ENCODE measurements around the gene CCNI2. TPM values are rescaled to one million over a fixed set of nuclear protein-coding genes. Genes with fewer than 3 reads are reported as not detected.
"Not testable (repeated sequence)": the region's sequence is repeated elsewhere in the genome, so short reads cannot be mapped to it uniquely, and the experiment has no call there.

CCNI2 gene
- total and polyA plus RNA-seq, 8 donors, result 0.46 to 56.7 (median 1.6) TPM; not detected in 2

- peaks cover 0 to 4% (median 0%) of the 10 kb centered on the region in 3 donors for H3K27me3 ChIP-seq
- H3K4me3 ChIP-seq, result no peak overlapping the region
- H3K9me3 ChIP-seq, result no peaks in the 10 kb centered on the region
- WGBS, 5 donors, result 58 to 78% (median 70%) methylated on average over 2 of the region's 2 CpGs
- no peaks in the 10 kb centered on the region for H3K36me3 ChIP-seq
- no peaks in the 10 kb centered on the region for H3K4me1 ChIP-seq
- no peak for DNase-seq
- no peak for TF ChIP-seq POLR2A (IDR thresholded peaks at IDR 0.05)
- TF ChIP-seq POLR2AphosphoS5 (IDR thresholded peaks at IDR 0.05), result no peak
- no peak for TF ChIP-seq EP300 (IDR thresholded peaks at IDR 0.05)
- TF ChIP-seq, protein P1, sequence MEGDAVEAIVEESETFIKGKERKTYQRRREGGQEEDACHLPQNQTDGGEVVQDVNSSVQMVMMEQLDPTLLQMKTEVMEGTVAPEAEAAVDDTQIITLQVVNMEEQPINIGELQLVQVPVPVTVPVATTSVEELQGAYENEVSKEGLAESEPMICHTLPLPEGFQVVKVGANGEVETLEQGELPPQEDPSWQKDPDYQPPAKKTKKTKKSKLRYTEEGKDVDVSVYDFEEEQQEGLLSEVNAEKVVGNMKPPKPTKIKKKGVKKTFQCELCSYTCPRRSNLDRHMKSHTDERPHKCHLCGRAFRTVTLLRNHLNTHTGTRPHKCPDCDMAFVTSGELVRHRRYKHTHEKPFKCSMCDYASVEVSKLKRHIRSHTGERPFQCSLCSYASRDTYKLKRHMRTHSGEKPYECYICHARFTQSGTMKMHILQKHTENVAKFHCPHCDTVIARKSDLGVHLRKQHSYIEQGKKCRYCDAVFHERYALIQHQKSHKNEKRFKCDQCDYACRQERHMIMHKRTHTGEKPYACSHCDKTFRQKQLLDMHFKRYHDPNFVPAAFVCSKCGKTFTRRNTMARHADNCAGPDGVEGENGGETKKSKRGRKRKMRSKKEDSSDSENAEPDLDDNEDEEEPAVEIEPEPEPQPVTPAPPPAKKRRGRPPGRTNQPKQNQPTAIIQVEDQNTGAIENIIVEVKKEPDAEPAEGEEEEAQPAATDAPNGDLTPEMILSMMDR (IDR thresholded peaks at IDR 0.05), result no peak
- intact Hi-C loops (cut with DNase I; ENCODE audit: low total_unique reads), result no loop called here
- no peak overlapping the region for H3K27ac ChIP-seq
Observed at GRCh38 chr5:132797651-132798050, 50.4 kb downstream of the CCNI2 start.

- TF ChIP-seq, protein P1 (IDR thresholded peaks at IDR 0.05), result no peak
- TF ChIP-seq POLR2AphosphoS5 (IDR thresholded peaks at IDR 0.05) (no peak), EP300 (IDR thresholded peaks at IDR 0.05) (no peak)
- no peak overlapping the region for H3K27ac ChIP-seq
- no peak overlapping the region for H3K4me3 ChIP-seq
- no peaks in the 10 kb centered on the region for H3K4me1 ChIP-seq
- H3K36me3 ChIP-seq, result no peaks in the 10 kb centered on the region
- H3K9me3 ChIP-seq, result no peaks in the 10 kb centered on the region
- WGBS, 5 donors, result 78 to 91% (median 84%) methylated on average over 2 of the region's 2 CpGs
- H3K27me3 ChIP-seq, result no peaks in the 10 kb centered on the region
- no peak for DNase-seq
- intact Hi-C loops (cut with DNase I; ENCODE audit: low total_unique reads), result no loop called here
Observed at GRCh38 chr5:132799392-132799791, 52.2 kb downstream of the CCNI2 start.

DNA sequence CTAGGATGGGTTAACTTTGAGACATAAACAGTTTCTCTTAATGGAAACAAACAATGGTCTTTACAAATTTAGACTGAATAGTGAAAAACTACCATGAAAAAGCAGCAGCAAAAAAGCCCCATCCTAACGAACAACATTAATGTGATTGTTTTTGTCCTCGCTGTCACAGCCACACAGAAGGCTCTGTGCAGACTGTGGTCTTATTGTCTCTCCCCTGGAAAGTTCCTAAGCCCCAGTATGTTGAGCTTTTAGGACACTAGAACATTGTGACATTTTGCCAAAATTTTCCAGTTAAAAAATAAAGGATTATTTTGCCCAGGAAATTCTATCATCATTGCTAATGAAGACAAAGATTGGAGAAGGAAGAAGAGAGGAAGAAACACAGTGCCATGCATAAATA, 53.3 kb downstream of the CCNI2 start:
- no peaks in the 10 kb centered on the region for H3K36me3 ChIP-seq
- no peaks in the 10 kb centered on the region for H3K27me3 ChIP-seq
- H3K27ac ChIP-seq, result no peak overlapping the region
- no peaks in the 10 kb centered on the region for H3K9me3 ChIP-seq
- no peak for DNase-seq
- intact Hi-C loops (cut with DNase I; ENCODE audit: low total_unique reads), result no loop called here
- H3K4me3 ChIP-seq, result no peak overlapping the region
- 75 to 83% (median 81%) methylated on average over 2 of the region's 2 CpGs for WGBS, 5 donors
- no peaks in the 10 kb centered on the region for H3K4me1 ChIP-seq
- TF ChIP-seq EP300 (IDR thresholded peaks at IDR 0.05), result no peak
- TF ChIP-seq POLR2AphosphoS5 (IDR thresholded peaks at IDR 0.05), result no peak
- TF ChIP-seq, protein P1 (IDR thresholded peaks at IDR 0.05), result no peak
- TF ChIP-seq POLR2A (IDR thresholded peaks at IDR 0.05), result no peak

DNA sequence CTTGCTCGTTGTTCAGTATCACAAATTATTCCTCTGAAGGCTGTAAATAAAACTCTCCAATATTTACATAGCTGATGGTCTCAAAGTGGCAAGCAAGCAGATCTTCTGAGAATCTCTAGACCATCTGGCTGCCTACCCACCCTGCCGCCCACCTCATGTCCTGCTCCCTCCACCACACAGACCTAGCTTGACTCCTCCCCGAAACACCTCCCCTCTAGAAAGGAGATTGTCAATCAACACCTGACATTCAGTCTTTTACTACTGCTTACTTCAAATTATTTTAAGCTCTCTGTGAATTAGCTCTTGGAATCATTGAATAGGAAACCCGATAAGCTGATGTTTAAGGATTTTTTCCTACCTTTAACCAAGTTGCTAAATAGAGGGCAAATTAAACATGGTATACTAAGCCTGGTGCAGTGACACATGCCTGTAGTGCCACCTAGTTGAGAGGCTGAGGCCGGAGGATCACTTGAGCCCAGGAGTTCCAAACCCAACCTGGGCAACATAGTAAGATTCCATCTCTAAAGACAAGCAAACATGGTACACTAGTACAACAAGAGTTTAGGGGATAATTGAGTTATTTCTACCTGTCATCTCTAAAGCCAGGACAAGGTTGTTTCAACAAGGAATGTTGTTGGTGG, 54.9 kb downstream of the CCNI2 start:
- no peaks in the 10 kb centered on the region for H3K9me3 ChIP-seq
- H3K4me3 ChIP-seq, result no peak overlapping the region
- H3K27me3 ChIP-seq, result no peaks in the 10 kb centered on the region
- no peak for DNase-seq
- TF ChIP-seq, protein P1 (IDR thresholded peaks at IDR 0.05), result peak in 1 of 7 experiments; percentile 10
- TF ChIP-seq POLR2AphosphoS5 (IDR thresholded peaks at IDR 0.05), result no peak
- intact Hi-C loops (cut with DNase I; ENCODE audit: low total_unique reads), result no loop called here
- H3K36me3 ChIP-seq, result no peaks in the 10 kb centered on the region
- peaks cover 0 to 9% (median 4%) of the 10 kb centered on the region in 4 donors for H3K4me1 ChIP-seq
- no peak overlapping the region for H3K27ac ChIP-seq
- whole genome bisulfite sequencing, 5 donors, result 77 to 84% (median 78%) methylated on average over 5 of the region's 5 CpGs

- H3K27me3 ChIP-seq; intact Hi-C loops (cut with DNase I; ENCODE audit: low total_unique reads); H3K9me3 ChIP-seq; H3K36me3 ChIP-seq; DNase-seq; H3K27ac ChIP-seq; H3K4me3 ChIP-seq: not testable (repeated sequence)
- WGBS, 5 donors, result 74 to 81% (median 77%) methylated on average over 5 of the region's 5 CpGs
- H3K4me1 ChIP-seq, result peaks cover 4 to 14% (median 9%) of the 10 kb centered on the region in 4 donors
Observed at GRCh38 chr5:132802685-132803066, 55.5 kb downstream of the CCNI2 start.

All from stomach (tissue), 9 donors.